ENCODE results near the gene CEACAM16. TPM values are rescaled to one million over a fixed set of nuclear protein-coding genes. Genes with fewer than 3 reads are reported as not detected.

CEACAM16 gene
- polyA plus RNA-seq, 1 donor (not counting 4 experiments of a cell fraction or from before 2014, with no cell fraction given) = not detected

GRCh38 chr19:44748426-44749254, 49.7 kb downstream of the CEACAM16 start, which contains the start of gene BCL3:
Gene BCL3, plus strand, starts transcription at chr19:44748708. Its CDS starts 83 bp downstream, at chr19:44748791.
- Histone ChIP-seq H3K4me3 (ENCODE audit: control insufficient read depth in 2 of 3, extremely low read depth in 1 of 3, insufficient read depth in 2 of 3, low read depth in 1 of 3, low read length in 3 of 3) (peak within 1 kb of the TSS; percentile 59 to 87 (median 81)), H3K9ac (ENCODE audit: control insufficient read depth, extremely low read depth, insufficient read depth, low read length) (peak within 1 kb of the TSS; percentile 96), H3K79me2 (ENCODE audit: control insufficient read depth, insufficient read depth, low read length) (peaks cover 13% of the 10 kb centered on the region), H3K9me1 (ENCODE audit: control insufficient read depth, extremely low read depth, insufficient read depth, low read length) (peaks cover 4% of the 10 kb centered on the region), H3K27me3 (ENCODE audit: control insufficient read depth, extremely low read depth, insufficient read depth, low read length) (no peaks in the 10 kb centered on the region), H3K4me1 (ENCODE audit: control insufficient read depth, extremely low read depth, insufficient read depth, low read length) (peaks cover 44% of the 10 kb centered on the region), H3K9me3 (ENCODE audit: control insufficient read depth, low read depth, low read length) (no peaks in the 10 kb centered on the region), H3K4me2 (ENCODE audit: control insufficient read depth, extremely low read depth, insufficient read depth, low read depth, low read length) (peak within 1 kb of the TSS; percentile 99), H3K27ac (ENCODE audit: control insufficient read depth, insufficient read depth, low read length) (peak within 1 kb of the TSS; percentile 99), H3K36me3 (ENCODE audit: control insufficient read depth in 2 of 2, extremely low read depth in 1 of 2, insufficient read depth in 2 of 2, low read length in 2 of 2) (peaks cover 9 to 15% of the 10 kb centered on the region in 2 experiments), H2AFZ (ENCODE audit: control insufficient read depth, low read length) (peak within 1 kb of the TSS; percentile 88), H4K20me1 (ENCODE audit: control insufficient read depth, extremely low read depth, insufficient read depth, low read length) (no peaks in the 10 kb centered on the region)
- TF ChIP-seq EZH2 (IDR thresholded peaks at IDR 0.05; ENCODE audit: low read length) = no peak
- no peak for TF ChIP-seq CTCF (optimal IDR thresholded peaks at IDR 0.05 in 1 of 3, IDR thresholded peaks at IDR 0.05 in 1 of 3, conservative IDR thresholded peaks at IDR 0.05 in 1 of 3; ENCODE audit: extremely low read depth in 1 of 3, insufficient read depth in 2 of 3, low read length in 3 of 3)
- FAIRE-seq (no peak), DNase-seq (ENCODE audit: low read depth, low spot score) (no peak)
- dilution Hi-C loops (cut with MboI; ENCODE audit: extremely low pct_ligation_motif_present, low sequenced_read_pairs) = no loop called here

GRCh38 chr19:44749292-44749691, 50.3 kb downstream of the CEACAM16 start:
- H3K4me3 ChIP-seq (ENCODE audit: control insufficient read depth in 2 of 3, extremely low read depth in 1 of 3, insufficient read depth in 2 of 3, low read depth in 1 of 3, low read length in 3 of 3) = peak overlapping the region; percentile 59 to 87 (median 72)
- no peak for DNase-seq (ENCODE audit: low read depth, low spot score)
- H3K79me2 ChIP-seq (ENCODE audit: control insufficient read depth, insufficient read depth, low read length) = peaks cover 13% of the 10 kb centered on the region
- H2AFZ ChIP-seq (ENCODE audit: control insufficient read depth, low read length) = no peak overlapping the region
- H3K9me3 ChIP-seq (ENCODE audit: control insufficient read depth, low read depth, low read length) = no peaks in the 10 kb centered on the region
- no peak for TF ChIP-seq CTCF (optimal IDR thresholded peaks at IDR 0.05 in 1 of 3, IDR thresholded peaks at IDR 0.05 in 1 of 3, conservative IDR thresholded peaks at IDR 0.05 in 1 of 3; ENCODE audit: extremely low read depth in 1 of 3, insufficient read depth in 2 of 3, low read length in 3 of 3)
- no peak for TF ChIP-seq EZH2 (IDR thresholded peaks at IDR 0.05; ENCODE audit: low read length)
- peak overlapping the region; percentile 98 for H3K4me2 ChIP-seq (ENCODE audit: control insufficient read depth, extremely low read depth, insufficient read depth, low read depth, low read length)
- peaks cover 50% of the 10 kb centered on the region for H3K4me1 ChIP-seq (ENCODE audit: control insufficient read depth, extremely low read depth, insufficient read depth, low read length)
- peak; percentile 13 for FAIRE-seq
- H3K9ac ChIP-seq (ENCODE audit: control insufficient read depth, extremely low read depth, insufficient read depth, low read length) = peak overlapping the region; percentile 96
- no peaks in the 10 kb centered on the region for H4K20me1 ChIP-seq (ENCODE audit: control insufficient read depth, extremely low read depth, insufficient read depth, low read length)
- dilution Hi-C loops (cut with MboI; ENCODE audit: extremely low pct_ligation_motif_present, low sequenced_read_pairs) = no loop called here
- peaks cover 4% of the 10 kb centered on the region for H3K9me1 ChIP-seq (ENCODE audit: control insufficient read depth, extremely low read depth, insufficient read depth, low read length)
- peaks cover 9 to 15% of the 10 kb centered on the region in 2 experiments for H3K36me3 ChIP-seq (ENCODE audit: control insufficient read depth in 2 of 2, extremely low read depth in 1 of 2, insufficient read depth in 2 of 2, low read length in 2 of 2)
- no peaks in the 10 kb centered on the region for H3K27me3 ChIP-seq (ENCODE audit: control insufficient read depth, extremely low read depth, insufficient read depth, low read length)
- peak overlapping the region; percentile 71 for H3K27ac ChIP-seq (ENCODE audit: control insufficient read depth, insufficient read depth, low read length)
